22Rv1 (cell line): ENCODE measurements around the gene ANXA4.

ENCODE experiments used
- ZFX ChIP-seq: fragments of 450-650 bp; IDR thresholded peaks from 2 replicates; pipeline ENCODE4 v1.6.1; 2017; ENCODE audit warnings: antibody characterized with exemption, borderline replicate concordance
- TF ChIP-seq, protein P1 (sequence below): fragments of 450-650 bp; IDR thresholded peaks from 2 replicates; pipeline ENCODE4 v1.5.1; 2017; ENCODE audit warnings: mild to moderate bottlenecking

DNA sequence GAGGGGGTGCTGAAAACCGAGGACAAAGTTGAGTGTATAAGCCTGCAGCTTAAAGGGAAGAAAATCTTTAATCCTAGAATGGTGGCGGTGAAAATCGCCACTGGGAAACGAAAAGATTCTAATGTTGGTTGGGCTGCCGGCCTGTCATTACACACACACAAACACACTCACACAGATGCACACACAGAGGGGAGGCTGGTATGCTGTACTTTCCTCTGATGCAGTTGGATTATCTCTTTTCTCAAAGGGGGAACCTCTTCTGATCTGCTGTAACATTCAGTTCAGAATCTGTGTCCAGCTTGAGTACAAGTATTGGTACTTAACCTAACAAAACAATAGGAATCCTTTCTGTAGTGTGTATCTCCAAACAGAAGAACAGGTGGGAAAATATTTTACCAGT is 39.0 kb downstream of the ANXA4 start:
- TF ChIP-seq, protein P1, sequence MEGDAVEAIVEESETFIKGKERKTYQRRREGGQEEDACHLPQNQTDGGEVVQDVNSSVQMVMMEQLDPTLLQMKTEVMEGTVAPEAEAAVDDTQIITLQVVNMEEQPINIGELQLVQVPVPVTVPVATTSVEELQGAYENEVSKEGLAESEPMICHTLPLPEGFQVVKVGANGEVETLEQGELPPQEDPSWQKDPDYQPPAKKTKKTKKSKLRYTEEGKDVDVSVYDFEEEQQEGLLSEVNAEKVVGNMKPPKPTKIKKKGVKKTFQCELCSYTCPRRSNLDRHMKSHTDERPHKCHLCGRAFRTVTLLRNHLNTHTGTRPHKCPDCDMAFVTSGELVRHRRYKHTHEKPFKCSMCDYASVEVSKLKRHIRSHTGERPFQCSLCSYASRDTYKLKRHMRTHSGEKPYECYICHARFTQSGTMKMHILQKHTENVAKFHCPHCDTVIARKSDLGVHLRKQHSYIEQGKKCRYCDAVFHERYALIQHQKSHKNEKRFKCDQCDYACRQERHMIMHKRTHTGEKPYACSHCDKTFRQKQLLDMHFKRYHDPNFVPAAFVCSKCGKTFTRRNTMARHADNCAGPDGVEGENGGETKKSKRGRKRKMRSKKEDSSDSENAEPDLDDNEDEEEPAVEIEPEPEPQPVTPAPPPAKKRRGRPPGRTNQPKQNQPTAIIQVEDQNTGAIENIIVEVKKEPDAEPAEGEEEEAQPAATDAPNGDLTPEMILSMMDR, result no peak
- no peak for TF ChIP-seq ZFX
